Superior temporal gyrus (tissue), 1 donor: ENCODE data around the gene DOK5.

Experiments
- DNase-seq: peaks from one replicate; pipeline ENCODE4 v3.0.0-alpha.2; 2016; ENCODE audit errors: extremely low spot score

Gene DOK5

GRCh38 chr20:54692168-54692887 lies 216.9 kb downstream of the DOK5 start:
- DNase-seq = no peak

DNA sequence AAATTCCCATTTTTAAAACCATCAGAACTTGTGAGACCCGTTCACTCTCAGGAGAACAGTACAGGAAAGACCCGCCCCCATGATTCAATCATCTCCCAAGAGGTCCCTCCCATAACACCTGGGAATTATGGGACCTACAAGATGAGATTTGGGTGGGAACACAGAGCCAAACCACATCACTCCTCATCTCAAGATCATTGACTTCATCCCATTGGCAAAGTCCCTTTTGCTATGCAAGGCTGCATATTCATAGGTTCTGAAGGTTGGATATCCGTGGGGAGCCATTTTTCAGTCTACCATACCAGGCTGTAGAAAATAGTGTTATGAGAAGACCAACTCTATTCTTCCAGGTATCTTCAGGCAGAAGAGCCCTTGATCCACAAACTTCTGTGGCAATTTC lies 219.1 kb downstream of the DOK5 start:
- no peak for DNase-seq

GRCh38 chr20:54698373-54698772 lies 223.0 kb downstream of the DOK5 start:
- DNase-seq = no peak
